Bone marrow (tissue), 2 donors: ENCODE results near the gene TRPV2.

Experiments used
- DNase-seq, 2 donors: peaks; one replicate each; lab custom pipeline; 2025; lab: John Stamatoyannopoulos, UW

Gene TRPV2

GRCh38 chr17:16459271-16459670, 43.9 kb downstream of the TRPV2 start:
- no peak for DNase-seq

DNA sequence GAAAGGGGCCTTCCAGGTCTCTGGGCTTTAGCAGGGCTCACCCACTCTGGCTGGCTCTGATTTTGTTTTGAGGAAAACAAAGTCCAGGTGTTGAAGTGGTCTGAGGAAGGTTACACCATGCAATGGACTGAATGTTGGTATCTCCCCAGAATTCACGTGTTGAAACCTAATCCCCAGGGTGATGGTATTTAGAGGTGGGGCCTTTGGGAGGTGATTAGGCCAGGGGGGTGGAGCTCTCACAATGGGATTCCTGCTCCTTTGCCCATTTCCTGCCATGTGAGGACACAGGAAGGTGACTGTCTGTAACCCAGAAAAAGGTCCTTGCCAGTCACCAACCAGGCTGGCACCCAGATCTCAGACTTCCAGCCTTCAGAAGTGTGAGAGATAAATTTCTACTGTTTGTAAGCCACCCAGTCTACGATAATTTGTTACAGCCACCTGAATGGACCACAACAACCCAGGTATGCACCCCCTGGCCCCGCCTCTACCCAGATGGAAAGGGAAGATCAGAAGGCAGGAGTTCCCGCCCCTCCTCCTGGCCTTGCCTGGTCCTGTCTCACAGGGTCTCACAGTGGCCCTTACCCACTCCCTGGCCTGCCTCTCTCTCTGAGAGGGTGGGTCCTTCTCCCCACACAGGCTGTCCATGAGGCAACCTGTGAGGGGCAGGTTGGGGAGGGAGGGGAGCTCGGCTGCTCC, 44.6 kb downstream of the TRPV2 start:
- no peak for DNase-seq

DNA sequence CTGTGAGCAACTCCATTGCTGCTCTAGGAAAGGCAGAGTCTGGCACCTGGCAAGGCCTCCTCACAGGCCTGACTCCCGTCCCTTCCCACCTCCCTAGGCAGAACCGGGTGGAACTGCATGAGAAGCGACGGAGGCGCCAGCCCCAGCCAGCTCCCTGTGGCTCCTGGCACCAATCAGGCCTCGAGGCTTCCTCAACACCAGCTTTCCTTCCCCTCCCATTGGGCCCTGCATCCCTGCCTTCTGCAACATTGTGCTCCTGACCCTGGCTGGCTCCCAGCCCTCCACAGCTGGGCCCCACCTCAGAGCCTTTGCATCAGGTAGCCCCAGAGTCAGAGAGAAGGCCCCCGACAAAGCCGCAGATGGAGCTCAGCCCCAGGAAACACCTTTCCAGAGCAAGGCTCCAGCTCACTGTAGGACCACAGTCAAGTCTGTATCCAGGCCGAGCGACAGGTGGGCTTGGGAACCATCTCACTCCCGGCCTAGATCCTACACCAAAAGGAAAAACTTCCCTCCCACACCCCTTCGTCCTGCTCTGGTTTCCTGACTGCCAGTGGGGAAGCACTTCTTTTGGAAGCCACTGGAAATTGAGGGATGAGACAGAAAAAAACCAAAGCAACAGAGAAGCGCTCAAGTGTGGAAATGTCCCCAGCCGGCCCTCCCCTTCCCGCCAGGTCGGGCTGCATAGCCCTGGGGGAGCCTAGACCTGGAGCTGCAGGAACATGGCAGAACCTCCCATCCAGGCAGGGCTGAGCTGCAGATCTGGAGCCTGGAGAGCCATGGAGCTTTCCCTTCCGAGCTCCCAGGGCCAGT, 45.6 kb downstream of the TRPV2 start:
- DNase-seq = no peak

DNA sequence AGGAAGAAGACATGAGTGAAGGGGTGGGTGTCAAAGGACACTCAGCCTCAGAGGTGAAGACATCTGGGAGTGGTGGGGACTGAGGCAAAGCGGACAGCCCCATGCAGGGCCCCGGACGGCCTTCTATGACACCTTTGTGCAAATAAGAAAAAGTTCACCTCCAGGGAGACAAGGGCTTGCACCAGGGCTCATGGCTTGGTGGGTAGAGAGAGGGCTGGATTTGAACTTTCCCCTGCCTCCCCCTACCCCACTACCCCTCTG, 46.2 kb downstream of the TRPV2 start:
- DNase-seq = no peak

- no peak for DNase-seq
Observed at GRCh38 chr17:16462070-16462864, 46.9 kb downstream of the TRPV2 start.

DNA sequence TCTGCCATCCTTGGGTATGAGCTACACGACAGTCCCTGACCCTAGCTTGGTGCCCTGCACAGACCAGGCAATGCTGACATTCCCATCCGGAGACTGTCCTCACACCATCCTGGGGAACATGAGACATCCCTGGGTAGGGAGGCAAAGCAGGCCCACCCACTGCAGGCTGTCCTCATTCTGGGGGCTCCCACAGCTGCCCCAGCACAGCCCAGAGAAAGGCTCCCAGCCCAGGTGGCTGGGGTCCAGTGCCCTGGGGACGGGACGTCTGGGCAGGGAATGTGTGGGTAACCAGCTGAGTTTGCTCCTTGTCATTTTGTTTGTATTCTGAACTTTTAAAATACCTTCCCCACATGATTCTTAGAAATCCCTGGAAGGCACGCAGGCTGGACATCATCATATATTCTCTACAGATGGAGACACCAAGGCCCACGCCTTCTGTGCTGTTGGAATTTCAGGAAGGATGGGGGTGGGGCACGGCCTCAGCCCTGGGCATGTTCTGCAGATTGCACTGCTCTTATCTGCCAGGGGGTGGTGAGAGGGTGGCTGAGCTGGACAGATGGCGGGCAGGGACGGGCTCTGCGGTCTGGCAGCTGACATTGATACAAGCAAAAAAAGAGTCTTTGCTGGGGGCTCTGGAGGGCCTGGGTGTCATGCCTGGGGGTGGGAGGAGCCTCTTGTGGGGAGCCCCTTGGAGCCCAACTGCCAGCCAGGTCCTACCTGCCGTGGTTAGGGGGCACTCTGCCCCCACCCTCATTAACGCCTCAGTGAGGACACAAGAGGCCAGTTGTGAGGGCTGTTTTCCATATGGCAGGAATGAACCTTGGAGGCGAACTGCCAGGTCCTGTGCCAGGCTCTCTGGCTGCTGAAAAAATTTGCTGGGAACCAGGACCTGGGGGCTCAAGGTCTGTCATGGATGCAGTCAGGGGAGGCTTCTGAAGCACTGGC, 48.3 kb downstream of the TRPV2 start:
- DNase-seq = no peak

DNA sequence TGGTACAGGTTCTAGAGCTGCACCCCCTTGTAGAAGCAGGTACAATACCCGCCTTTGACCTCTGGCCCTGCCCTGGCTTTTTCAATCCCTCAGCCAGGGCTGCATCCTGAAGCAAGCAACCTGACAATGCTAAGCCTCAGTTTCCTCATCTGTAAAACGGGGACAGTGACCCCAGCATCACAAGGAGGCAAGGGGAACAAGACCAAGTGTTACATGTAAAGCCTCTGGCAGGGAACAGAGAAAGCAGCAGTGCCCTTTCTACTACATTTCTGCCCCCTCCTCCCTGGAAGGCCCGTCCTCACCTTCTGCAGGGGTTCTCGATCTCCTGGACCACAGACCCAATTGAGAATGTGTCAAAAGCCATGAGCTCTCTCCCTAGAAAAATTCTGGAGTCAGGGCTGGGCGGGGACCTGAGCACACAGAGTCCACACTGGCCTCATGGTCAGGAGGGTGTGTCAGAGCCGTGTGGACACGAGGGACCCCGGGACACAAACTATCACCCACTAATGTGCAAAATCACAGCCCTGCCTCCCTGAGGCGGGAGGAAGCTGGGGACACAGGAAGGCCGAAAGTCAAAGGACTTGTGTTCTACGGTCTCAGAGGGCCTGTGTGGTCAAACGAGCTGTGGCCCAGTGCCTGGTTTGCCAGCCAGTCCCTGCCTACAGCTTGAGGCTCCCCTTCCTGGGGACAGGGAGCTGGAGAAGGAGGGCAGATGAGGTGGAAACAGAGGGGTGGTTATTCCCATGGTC, 49.1 kb downstream of the TRPV2 start:
- DNase-seq = no peak

DNA sequence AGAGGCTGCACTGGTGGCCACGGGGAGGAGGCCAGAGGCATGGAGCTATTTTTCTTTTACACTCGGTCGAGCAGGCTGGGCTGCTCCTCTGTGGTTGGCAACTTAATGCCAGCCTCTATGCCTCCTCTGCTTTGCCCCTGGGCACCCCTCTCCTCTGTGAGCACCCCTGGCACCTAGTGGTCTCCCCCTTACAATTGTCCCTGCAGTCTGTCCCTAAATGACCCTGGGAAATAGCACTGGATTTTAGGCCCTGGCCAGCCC, 49.6 kb downstream of the TRPV2 start:
- no peak for DNase-seq

- DNase-seq = no peak
Observed at GRCh38 chr17:16465861-16466338, 50.5 kb downstream of the TRPV2 start.

DNA sequence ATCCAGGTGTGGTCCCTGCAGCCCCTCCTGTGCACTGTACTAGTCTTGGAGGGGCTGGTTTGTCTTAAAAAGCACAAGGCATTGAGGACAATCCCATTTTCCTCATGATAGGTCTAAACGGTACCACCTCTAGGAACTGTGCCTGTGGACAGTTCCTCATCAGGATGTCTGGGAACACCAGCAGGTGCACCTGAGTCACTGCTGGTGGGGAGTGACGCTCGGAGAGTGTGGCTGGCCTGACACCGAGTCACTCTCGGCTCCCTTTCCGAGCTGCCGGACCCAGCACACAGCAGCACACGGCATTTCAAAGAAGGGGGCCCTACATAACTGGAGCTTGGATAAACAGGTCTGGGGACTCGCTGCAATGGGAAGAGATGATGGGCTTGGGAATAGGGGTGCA, 51.0 kb downstream of the TRPV2 start:
- DNase-seq = no peak

DNA sequence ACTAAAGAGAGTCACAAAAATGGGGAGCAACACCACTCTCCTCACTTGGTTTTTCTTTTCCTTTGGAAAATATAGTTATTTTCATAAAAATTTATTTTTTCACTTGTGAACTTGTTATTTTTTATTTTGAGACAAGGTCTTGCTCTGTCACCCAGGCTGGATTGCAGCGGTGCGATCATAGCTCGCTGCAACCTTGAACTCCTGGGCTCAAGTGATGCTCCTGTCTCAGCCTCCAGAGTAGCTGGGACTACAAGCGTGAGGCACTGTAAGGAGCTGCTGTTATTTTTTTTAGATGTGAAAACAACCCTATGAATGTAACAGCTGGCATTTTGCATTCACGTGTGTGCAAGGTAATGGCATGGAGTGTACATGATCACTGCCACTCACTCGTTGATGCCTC, 51.7 kb downstream of the TRPV2 start:
- DNase-seq = no peak

GRCh38 chr17:16467886-16468285, 52.5 kb downstream of the TRPV2 start:
- DNase-seq = no peak

GRCh38 chr17:16468428-16468992, 53.1 kb downstream of the TRPV2 start:
- DNase-seq = no peak

- no peak for DNase-seq
Observed at GRCh38 chr17:16470265-16470664, 54.9 kb downstream of the TRPV2 start.

GRCh38 chr17:16471295-16471694, 55.9 kb downstream of the TRPV2 start:
- DNase-seq = no peak

DNA sequence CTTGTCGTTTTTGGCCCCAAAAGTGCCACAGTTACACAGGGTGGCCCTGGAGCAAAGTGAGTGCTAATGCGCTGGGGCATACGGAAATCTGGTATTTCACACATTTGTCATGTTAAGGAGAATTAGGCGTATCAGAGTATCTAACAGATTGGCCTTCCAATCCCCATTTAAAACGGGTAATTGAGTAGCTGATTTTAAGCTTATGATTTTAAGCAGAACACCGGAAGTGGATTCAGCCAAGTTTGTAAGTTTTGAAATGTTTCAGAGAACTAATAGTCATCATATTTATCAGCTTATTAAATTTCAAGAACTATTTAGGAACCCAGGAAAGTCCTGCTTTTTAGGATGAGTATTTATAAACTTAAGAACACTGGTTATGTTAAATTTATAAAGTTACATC, 57.2 kb downstream of the TRPV2 start:
- no peak for DNase-seq

- DNase-seq = no peak
Observed at GRCh38 chr17:16473044-16474011, 58.0 kb downstream of the TRPV2 start.

DNA sequence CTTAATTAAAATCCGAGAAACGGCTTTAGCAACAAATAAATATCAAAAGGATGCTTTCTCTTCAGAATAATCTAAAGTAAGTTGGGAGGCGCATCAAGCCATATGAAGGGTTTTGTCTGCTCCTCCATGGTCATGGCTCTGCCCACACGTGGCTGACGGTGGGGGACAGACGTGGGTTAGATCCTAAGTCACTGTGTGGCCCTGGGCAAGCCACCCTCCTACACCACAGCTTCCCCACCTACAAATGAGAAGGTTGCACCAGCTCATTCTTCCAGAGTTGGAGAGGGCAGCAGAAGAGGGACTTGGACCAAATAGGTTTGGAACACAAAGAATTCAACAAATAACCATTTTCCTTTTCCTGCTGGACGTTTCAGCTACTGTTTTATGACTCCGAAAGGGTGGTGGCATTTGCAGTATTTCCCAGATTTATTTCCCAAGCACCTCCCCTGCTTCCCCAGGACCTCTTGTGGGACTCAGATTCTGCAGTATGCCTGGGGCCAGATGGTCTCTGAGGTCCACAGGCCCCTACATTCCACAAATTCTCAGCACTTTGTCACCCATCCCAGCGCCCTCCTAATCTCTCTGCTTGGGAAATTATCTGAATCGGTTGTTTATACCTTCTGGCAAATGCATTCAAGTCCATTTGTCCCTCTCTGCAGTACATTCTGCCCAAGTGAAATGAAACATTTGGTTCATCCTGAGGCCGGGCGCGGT, 58.8 kb downstream of the TRPV2 start:
- DNase-seq = no peak

GRCh38 chr17:16475179-16475704, 59.9 kb downstream of the TRPV2 start:
- DNase-seq = no peak
